ENCODE measurements around the gene WNK1.
"Not testable (repeated sequence)": the region's sequence is repeated elsewhere in the genome, so short reads cannot be mapped to it uniquely, and the experiment has no call there.

WNK1 gene

GRCh38 chr12:751999-752694, at the start of gene WNK1:
Gene WNK1, plus strand, starts transcription at chr12:752579. Its CDS starts 987 bp downstream, at chr12:753566.
- peak; percentile 93 for DNase-seq

DNA sequence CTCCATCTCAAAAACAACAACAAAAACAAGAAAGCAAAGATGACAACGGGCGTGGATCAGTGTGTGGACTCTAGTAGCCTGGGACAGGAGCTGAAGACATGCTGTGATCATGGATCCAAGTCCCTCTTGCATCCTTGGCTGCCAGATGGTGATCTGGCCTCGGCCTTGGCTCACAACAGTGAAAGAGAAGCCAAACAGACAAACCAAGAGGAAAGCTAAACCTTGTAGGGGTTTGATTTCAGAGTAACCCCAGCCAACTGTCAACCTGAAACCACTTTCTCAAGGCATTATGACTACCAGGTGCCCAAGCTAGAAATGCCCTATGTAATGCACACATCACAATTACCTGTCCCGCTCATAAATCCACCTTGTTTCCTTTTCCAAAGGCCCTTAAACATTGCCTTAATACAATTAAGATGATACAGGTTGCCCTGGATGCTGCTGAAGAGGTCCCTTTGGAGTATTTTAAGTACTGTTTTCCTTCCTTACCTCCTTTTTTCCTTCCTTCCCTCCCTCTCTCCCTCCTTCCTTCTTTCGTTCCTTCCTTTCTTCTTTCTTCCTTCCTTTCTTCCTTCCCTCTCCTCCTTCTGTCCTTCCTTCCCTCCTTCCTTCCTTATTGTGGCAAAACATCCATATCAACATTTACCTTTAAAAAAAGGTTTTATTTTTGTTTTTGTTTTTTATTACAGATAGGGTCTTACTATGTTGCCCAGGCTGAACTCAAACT, 47.7 kb upstream of the WNK1 start:
- no peak for DNase-seq

- not testable (repeated sequence) for DNase-seq
Measured at GRCh38 chr12:708084-708483, 44.3 kb upstream of the WNK1 start.

DNA sequence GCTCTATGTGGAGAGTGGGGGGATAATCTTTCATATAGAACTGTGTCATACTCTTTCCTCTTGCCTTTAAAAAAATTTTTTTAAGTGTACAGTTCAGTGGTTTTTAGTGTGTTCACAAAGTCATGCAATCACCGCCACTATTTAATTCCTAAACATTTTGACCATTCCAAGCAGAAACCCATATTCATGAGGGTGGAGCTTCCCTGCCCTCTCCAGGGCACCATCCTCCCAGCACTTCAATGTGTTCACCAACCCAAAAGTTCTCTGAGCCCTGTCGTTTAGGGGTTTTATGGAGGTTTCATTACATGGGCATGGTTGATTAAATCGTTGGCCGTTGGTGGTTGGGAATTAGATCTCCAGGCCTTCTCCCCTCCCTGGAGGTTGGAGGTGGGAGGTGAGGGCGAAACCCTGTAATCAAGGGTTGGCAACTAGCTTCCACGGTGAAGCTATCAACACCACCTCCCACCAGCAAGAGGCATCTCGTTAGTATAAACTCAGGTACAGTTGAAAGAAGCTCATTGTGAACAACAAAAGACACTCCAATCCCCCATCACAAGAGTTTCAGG, 42.8 kb upstream of the WNK1 start:
- DNase-seq, result no peak

DNA sequence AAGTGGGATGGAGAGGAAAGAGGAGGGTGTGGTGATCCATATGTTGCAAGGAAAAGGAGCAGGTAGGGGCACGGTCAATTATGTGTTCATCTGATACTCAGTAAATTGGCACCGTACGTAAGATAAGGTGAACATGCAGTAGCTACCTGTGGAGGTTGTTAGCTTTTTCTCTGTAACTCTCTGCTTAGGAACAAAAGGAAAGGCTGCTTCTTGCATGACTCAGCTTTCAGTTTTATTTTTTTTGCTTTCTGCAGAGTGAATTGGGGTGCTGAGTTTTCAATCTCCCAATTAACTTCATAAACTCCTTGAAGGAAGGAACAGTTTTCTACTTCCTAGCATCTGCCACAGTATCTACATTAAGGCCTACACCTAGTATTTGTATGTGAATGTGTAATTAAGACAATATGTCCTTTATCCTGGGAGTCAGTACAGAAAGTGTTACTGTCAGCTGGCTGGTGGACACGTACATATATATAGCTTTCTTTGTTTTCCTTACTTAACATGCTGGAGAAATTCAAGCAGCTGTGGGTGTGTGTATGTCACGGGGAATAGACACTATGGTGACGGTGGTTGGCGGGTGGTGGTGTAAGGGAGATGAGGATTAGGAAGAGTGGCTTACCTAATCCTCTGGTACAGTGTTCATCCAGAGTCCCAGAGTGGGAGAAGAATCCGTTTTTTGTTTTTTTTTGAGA, 40.1 kb upstream of the WNK1 start:
- DNase-seq, result no peak

DNA sequence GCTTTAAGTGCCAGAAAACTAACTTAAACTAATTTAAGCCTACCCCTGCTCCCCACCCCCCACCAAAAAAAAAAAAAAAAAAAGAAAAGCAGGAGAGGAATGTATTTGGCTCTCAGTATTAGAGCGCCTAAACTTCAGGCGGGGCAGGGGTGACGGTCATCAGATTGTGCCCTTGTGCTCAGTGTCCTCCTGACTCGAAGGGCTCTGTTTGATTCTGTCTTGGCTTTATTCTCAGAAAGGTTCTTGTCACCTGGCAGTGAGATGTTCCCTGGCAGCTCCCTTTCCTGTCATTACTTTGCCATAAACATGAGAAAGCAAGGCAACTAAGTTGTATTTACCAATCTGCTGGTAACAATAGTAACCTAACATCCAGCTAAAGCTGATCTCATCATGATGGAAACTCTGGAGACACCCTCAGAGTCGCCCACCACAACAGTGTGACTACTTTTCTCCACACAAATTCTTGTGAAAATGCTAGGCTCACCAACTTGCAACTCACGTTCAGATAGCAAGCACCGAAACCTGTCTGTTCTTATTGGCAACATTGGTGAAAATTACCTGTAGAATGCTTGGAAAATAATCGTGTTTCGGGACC, 39.0 kb upstream of the WNK1 start:
- no peak for DNase-seq

GRCh38 chr12:716506-716905, 35.9 kb upstream of the WNK1 start:
- no peak for DNase-seq

- DNase-seq, result no peak
Measured at GRCh38 chr12:718756-719102, 33.6 kb upstream of the WNK1 start.

DNA sequence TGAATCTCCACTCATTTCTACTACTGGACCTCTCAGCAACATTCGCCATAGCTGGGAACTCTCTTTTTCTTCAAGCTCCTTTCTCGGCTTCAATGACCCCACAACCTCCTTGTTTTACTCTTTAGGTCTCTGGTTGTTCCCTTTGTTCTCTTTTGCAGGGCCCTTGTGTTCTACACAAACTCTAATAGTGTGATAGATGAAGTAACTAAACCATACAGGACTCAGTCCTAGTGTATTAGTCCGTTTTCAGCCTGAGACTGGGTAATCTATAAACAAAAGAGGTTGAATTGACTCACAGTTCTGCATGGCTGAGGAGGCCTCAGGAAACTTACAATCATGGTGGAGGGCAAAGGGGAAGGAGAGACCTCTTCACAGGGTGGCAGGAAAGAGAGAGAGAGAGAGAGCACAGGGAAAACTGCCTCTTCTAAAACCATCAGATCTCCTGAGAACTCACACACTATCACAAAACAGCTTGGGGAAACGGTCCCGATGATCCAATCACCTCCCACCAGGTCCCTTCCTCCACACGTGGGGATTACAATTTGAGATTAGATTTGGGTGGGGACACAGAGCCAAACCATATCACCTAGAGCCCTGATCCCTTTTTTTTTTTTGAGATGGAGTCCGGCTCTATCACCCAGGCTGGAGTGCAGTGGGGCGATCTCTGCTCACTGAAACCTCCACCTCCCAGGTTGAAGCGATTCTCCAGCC, 32.0 kb upstream of the WNK1 start:
- DNase-seq, result no peak

- DNase-seq, result peak; percentile 29
Measured at GRCh38 chr12:724194-724855, 28.1 kb upstream of the WNK1 start.

GRCh38 chr12:725076-725475, 27.3 kb upstream of the WNK1 start:
- no peak for DNase-seq

GRCh38 chr12:726281-727140, 25.9 kb upstream of the WNK1 start:
- DNase-seq, result no peak

DNA sequence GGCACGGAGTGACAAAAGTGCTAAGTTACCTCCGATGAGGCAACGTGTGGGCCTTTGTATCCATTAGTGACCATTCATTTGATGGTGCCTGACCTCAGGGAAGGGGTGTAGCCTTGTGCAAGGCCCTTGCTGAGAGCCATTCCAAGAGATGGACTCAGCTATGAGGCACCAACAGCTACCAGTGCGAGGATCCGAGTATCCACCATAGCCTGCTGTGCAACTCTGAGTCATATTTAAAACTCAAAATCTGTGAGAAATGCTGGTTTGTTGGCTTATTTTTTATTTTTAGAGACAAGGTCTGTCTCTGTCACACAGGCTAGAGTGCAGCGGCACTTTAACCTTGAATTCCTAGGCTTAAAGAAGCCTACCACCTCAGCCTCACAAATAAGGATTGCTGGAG, 25.1 kb upstream of the WNK1 start:
- DNase-seq, result no peak

DNA sequence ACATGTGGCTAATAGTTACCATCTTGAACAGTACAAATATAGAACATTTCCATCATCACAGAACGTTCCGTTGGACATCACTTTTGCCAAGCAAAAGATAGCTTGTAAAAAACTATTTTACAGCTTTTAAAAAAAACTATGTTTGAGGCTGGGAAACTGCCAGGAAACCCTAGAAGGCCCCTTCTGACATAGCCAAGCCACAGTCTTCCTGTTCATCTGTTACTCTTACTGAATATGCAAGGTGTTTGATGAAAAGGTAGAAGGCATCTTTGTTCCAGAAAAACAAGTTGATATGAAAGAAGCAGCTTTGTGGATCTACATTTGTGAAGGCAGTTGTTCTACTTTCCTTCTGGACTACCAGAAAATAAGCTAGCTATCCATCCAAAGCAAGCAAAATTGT, 23.6 kb upstream of the WNK1 start:
- no peak for DNase-seq

GRCh38 chr12:729221-729620, 23.2 kb upstream of the WNK1 start:
- no peak for DNase-seq

DNA sequence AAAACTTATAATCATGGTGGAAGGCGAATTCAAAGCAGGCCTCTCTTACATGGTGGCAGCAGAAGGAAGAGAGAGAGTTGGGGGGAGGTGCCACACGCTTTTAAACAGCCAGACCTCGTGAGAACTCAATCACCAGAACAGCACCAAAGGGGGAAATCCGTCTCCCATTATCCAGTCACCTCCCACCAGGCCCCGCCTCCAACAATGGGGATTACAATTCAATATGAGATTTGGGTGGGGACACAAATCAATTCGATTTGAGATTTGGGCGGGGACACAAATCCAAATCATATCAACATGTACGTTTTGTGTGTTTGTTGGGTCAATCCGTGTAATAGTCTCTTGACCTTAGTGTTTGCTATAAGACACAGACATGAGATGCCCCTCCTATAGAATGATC, 21.8 kb upstream of the WNK1 start:
- DNase-seq, result no peak

- DNase-seq, result no peak
Measured at GRCh38 chr12:737122-737739, 15.1 kb upstream of the WNK1 start.

DNA sequence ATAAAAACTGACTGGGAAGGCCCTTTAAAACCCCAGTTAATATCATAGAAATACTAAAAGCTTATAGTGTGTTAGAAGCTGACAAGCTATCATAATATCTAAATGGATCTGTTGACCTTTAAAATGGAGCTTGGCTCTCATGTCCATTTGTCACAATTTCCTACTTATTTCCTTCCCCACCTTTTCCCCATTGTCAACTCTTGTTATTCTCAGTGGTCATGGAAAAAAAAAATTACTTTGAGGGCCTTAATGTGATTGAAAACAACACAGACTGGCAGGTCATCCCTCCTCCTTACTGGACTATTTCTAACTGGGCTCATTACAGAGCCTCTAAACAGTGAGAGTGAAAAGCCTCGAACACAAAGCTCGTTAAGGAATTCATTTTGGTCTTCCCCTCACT, 13.7 kb upstream of the WNK1 start:
- no peak for DNase-seq

- no peak for DNase-seq
Measured at GRCh38 chr12:739349-739748, 13.0 kb upstream of the WNK1 start.

DNA sequence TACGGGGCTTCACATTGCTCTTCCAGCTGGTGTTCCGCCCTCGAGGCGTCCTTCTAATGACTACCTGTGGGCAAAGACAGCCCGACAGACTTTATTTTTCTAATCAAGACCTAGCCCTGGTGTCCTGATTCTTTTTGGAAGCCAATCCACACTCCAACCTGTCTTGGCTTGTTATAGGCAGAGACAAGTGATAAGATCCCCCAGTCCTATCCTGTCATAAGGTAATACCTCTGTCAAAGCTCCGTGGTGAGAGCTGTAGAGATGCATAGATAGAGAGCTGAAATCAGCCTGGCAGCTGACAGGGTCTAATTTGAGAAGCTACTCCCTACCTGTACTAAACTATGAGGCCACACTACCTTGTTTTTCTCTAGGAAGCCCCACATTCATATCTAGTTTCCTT, 11.5 kb upstream of the WNK1 start:
- no peak for DNase-seq
